Effector CD8-positive, alpha-beta T cell (primary cell): ENCODE measurements around the gene NLRP1.

ENCODE experiments used
- DNase-seq: peaks from one replicate; lab custom pipeline; 2025; lab: John Stamatoyannopoulos, UW

NLRP1 gene

DNA sequence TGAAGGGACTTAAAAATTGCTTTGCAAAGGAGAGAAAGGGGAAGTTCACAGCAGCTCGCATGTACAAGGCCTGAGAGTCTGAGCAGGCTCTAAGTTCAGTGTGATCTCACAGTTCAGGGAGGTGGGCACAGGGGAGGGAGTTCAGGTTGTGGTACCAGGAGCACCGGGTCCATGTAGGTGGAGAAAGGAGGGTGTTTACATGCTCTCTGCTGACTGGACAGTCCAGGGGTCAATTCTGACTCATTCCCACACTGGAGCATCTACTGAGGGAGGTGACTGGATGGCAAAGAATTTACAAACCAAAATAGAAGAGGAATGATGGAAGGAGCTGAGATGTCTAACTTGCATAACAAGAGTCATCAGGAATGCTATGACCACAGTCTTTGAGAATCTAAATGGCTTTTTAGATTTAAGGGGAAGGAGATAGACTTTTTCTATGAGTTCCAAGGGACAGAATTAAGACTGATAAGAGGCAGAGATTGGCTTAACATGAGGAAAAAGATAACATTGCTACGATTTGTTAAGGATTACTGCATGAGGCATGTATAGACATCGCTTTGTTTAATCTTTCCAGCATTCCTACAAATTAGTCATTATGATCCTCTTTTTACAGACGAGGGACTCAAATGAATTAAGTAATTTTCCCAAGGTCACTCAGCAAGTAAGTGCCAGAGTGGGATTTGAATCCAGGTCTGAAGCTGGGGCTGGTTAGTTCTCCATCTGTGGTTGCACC, 68.1 kb downstream of the NLRP1 start:
- no peak for DNase-seq

DNA sequence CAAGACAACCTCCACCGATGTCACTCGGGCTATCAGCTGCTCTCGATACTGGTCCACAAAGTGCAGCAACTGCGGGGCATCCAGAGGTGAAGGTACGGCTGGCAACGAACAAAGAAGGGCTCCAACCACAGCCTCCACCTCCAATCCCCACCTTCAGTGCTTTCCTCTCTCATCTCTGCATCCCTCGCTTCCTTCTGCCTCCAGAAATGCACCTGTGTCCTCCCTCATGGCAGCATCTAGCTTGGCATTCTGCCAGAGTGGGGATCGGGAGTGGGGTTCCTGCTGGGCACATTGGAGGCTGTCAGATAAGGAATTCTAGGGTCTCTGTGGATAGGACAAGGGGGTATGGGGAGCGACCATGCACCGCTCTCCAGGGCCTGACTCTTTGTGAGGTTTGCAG, 69.3 kb downstream of the NLRP1 start:
- DNase-seq, result no peak

DNA sequence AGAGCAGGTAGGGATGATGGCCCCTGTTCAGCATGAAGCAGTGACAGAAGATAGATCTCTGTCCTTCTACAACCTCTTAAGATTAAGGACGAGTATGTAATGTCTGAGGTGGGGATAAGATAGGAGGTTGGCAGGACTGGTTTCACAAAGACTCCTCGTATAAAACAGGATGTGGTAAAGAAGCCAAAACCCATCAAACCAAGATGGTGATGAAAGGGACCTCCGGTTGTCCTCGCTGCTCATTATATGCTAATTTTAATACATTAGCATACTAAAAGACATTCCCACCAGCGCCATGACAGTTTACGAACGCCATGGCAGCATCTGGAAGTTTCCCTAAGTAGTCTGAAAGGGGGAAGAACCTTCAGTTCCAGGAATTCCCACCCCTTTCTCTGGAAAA, 70.7 kb downstream of the NLRP1 start:
- no peak for DNase-seq

DNA sequence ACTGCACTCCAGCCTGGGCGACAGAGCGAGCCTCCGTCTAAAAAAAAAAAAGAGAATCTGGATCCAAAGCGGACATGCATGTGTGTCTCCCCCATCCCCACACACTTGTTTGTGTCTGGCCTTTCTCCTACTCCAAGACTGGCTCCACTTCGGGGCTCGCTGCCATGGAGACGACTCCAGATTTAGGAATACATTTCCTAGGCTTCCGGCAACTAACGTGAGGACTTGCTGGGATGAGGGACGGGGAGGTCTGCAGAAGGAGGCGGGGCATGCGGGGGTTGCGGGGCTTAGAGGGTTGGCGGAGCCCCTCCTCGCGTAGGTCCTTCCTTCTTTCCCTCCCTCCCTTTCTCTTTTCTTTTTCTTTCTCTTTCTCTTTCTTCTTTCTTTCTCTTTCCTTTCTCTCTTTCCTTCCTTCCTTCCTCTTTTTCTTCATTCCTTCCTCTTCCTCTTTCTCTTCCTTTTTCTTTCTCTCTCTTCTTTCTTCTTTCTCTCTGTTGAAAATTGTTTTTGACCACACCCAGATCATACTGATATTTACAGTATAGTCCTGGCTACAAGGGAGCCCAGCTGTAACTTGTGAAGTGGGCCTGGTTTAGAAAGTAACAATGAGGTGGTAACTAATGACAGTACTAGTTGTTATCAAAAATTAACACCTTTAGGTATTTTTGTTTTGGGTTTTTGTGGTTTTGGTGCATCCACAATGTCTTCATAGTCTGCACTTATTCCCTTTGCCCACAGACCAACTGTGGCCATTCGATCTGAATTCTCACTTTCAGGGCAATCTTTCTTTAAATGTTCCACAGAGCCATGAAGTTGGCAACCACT, 72.7 kb downstream of the NLRP1 start:
- DNase-seq, result no peak

DNA sequence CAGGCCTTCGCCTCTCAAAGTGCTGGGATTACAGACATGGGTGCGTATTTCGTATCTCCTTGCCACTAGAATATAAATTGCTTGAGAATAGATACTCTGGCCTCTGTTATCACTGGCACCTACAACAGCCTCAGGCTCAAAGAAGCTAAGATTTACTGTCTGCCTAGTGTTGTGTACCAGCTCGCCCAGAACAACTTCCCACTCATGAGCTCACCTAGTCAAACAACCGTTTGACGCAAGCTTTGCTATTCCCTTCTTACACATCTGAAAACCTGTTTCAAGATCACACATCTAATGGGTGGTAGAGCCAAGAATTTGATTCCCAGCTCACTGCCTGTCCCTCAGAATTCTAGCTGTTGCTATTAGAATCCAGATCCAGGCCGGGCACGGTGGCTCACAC, 73.5 kb downstream of the NLRP1 start:
- DNase-seq, result no peak

DNA sequence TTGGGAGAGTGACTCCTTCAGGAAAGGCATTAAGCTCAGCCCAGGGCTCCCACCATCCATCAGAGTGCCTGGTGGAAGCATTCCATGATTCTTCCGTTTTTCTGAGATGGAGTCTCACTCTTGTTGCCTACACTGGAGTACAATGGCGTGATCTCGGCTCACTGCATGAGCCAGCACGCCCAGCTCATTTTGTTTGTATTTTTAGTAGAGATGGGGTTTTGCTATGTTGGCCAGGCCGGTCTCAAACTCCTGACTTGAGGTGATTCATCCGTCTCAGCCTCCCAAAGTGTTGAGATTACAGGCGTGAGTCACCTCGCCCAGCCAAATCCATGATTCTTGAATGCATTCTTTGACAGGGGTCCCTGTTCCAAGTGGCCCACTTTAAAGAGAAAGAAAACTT, 74.8 kb downstream of the NLRP1 start:
- no peak for DNase-seq

DNA sequence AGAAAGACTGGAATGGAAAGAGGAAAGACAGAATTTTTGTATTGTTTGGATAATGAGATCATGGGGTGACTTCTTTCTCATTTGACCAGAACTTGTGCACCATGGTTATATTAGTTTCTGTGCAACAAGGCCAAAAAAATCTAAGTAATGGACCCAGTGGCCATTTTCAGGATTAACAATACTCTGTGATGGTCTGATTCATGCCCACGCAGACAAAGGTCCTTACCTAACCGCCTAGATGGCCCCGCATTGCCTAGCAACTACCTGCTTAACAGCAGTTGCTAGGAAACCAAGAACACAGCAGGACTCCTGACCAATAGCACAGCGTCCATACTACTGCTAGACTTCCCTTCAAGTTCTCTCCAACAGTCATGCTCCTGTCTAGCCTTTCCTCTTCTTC, 75.5 kb downstream of the NLRP1 start:
- DNase-seq, result no peak

DNA sequence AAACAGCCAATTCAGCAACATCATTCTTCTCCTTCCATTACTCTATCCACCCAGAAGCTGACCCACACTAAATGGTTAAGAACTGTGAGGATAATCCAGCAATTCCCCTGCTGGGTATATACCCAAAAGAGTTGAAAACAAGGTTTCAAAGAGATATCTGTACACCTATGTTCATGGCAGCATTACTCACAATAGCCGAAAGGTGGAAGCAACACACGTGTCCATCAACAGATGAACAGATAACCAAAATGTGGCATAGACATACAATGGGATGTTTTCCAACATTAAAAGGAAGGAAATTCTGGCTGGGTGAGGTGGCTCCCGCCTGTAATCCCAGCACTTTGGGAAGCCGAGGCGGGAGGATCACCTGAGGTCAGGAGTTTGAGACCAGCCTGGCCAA, 78.0 kb downstream of the NLRP1 start:
- DNase-seq, result no peak

DNA sequence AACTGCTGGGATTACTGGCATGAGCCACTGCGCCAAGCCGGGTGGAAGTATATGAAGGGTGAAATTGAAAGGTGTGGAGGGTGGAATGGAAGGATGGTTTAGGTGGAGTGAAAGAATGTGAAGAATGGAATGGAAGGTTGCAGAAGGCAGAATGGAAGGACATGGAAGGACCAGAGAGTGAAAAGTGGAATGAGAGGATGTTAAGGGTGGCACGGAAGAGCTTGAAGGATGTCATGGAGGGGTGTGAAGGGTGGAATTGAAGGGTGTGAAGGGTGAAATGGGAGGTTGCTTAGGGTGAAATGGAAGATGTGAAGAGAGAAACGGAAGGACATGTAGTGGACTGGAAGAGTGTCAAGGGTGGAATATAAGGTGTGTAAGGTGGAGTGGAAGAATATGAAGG, 81.8 kb downstream of the NLRP1 start:
- no peak for DNase-seq

DNA sequence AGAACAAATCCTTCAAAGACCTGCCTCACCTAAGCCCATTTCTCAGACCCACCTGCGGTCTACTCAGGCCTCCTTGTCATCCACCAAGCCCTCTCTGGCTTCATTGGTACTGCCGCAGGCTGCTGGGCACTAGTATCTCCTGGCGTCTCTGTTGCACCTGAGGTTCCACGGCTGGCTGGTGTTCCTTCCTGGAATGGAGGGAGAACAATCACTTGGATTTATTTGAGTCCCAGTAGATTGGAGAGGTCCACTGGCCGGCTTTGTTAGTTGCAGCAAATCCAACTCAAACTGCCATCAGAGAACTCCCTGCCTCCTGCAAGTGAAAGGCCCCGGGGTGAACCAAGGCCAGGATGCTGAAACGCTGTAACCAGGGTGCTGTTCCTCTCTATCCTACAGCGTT, 82.6 kb downstream of the NLRP1 start:
- DNase-seq, result no peak

DNA sequence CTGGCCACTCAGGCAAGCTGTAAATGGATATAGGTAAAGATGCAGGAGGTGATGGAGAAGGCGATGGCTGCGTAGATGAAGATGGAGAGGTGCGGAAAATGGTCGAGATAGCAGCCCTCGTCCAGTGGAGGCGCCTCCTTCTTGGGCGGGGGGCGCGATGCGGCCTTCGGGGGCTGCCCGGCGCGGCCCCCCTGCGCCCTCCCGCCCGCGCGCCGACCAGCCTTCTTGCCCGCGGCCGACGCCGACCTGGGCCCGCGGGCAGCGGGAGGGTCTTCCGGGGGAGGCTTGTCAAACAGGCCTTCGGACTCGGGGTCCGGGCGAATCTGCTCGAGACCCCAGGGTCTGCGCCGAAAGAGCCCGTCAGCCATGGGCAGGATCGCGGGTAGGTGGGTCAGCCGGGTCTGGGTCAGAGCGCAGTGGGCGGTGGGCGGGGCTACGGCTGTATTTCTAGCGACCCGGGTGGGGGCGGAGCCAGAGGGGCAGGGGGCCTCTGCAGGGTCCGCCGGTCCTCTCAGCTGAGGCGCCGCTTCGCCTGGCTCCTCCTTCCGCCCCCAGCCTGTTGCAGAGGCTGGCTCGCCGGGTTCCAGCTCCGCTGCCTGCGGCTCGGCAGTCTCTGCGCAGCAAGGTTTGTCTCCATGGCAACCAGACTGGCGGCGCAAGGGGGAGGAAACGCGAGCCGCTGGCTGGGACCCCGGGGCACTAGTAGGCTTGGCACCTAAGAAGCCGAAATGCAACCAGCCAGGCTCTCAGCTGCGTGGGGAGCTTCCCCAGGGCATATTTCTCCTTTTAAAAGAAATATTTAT, 83.5 kb downstream of the NLRP1 start:
- peak; percentile 69 for DNase-seq

DNA sequence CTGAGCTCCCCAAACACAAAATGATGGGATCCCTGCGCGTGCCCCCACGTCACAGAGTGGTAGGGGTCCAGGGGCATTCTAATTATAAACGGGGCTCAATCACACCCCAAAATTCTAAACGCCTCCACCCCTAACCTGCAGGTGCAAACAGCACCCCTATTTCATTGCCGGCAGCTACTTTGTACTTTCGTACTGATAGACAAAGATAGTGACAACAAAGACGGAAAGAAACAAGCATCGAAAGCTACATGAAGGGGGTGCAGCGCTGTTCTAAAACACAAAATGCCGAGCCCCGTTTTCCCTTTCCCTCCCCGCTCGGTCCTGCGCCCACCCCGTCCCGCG, 84.1 kb downstream of the NLRP1 start:
- DNase-seq, result no peak

DNA sequence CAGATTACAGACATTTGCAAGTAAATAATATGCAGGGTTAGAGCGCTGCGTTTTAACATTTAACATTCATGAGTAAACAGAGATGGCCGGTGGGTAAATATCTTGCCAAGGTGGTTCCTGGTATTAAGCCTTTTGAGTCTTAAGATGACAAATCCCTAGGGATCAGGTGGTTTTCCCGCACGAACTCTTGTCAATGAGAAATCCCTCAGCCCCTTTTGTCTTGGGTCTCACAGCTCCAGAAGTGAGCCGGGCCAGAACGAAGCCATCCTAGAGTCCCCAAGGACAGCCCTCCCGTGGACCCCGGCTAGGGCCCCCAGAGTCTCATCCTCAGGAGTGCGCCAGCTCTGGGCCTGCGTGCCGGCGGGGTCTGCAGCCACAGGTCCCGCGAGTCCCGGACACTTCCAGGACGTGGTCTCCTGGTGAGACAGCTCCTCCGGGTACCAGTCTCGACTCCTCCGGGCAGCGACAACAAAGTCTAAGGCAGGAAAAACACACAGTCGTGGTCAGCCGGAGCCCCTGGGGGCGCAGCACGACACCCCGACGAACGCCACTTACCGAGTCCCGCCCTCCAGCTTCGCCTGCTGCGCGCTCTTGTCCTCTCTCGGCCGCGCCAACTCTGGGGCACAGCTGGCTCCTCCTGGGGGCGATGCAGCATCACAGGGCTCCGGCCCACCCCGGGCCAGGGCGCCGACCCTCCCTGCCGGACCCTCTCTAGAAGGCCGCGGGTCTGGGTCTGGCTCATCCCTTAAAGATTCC, 84.7 kb downstream of the NLRP1 start:
- DNase-seq, result no peak

DNA sequence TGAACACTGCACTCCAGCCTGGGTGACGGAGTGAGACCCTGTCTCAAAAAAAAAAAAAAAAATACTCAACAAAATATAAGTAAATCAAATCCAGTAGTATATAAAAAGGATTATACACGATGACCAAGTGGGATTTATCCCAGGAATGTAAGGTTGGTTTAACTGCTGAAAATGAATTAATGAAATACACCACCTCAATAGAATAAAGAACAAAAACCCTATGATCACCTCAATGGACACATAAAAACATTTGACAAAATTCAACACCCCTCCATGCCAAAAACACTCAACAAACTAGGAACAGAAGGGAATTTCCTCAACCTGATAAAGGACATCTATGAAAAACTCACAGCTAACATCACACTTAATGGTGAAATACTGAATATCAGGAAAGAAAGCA, 91.3 kb downstream of the NLRP1 start:
- DNase-seq, result no peak

DNA sequence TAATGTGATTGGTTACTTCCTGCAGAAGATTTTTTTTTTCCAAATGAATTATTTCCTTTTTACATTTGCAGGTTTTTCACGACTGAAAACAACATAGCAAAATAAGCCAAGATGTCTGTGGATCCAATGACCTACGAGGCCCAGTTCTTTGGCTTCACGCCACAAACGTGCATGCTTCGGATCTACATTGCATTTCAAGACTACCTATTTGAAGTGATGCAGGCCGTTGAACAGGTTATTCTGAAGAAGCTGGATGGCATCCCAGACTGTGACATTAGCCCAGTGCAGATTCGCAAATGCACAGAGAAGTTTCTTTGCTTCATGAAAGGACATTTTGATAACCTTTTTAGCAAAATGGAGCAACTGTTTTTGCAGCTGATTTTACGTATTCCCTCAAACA, 95.6 kb downstream of the NLRP1 start:
- no peak for DNase-seq

DNA sequence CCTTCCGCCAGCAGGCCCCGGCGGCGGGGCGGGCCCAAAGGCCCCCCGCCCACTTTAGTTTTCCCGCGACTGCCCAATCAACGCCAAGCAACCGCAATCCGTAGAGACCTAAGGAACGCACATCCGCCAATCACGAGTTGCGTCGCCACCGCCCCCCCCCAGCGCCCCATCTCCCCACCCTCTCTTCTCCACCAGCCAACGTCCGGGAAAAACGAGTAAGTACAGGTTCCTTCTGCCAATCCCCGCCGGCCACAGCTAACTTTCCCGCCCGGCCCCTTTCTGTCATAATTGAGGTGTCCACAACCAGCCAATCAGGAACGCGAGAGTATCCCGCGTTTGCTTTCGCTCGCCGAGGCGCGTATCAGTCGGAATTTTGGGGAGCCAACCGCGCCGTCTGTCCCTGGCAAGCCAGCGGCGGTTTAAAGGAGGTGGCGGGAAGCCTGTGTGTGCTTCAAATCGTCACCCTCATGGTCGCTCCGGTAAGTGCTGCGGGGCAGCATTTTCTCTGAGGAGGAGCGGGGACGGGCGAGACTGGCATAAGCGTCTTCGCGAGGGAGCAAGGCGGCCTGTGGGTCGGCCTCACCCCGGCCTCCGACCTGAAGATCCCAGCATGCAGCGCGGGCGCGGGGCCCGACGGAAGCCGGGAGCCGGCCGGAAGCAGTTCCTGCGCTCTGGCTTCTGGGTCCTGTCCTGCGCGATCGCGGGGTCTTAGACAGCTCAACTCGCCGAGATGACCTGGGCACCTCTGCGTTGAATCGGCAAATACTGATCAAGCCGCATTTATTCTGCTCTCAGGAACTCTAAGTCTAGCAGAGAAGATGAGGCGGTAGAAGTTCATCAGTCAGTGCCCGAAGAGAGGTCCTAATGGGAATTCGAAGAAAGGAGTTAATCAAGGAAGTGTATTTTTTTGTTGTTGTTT, 97.8 kb downstream of the NLRP1 start, which contains the start of gene MIS12:
Gene MIS12, plus strand, starts transcription at position 361 of the 919 bp plus-strand sequence. CDS start 2,297 bp downstream, outside the sequence.
- DNase-seq, result peak; percentile 97

DNA sequence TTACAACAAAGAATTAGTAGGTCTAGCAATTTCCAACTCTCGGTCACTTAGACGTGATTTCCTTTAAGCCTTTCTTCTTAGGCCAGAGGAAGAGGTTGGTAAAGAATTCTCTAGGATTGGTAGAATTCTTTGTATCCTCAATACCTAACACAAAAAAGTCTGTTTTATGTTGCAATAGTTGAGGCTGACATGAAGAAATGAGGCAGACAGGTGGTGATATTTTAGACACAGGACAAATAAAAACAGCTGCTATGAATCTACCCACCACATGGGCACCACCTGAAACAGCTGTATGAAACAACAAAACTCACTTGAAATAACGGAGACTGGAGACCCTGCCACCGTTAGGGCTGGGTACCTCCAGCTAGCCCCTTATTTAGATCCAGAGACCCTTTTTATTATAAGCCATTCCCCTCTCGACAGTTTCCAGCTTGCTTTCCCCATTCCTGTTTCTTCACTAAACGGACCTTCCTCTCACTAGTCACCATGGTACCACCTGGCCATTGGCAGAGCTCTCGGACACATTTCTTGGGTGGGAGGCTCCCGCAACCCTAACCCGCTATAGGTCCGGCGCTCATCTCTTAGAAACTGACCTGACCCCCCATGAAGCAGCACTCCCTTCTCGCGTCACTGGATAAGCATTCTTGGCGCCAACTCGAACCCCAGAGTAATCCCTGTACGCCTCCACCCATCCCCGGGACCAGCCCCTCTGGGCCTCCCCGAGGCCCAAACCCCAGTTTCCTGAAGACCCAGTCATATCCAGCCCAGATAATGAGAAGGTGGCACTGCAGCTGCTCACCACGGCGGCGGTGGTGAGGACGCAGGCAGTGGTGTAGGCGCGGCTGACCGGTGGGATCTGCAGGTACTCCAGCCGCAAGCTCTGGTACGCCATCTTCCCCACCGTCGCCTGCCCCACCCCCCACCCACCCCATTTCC, 98.8 kb downstream of the NLRP1 start, which contains the start of gene DERL2:
Gene DERL2, minus strand, starts transcription at position 909 of the 936 bp plus-strand sequence. Its CDS starts 17 bp downstream, at position 892.
- no peak for DNase-seq

DNA sequence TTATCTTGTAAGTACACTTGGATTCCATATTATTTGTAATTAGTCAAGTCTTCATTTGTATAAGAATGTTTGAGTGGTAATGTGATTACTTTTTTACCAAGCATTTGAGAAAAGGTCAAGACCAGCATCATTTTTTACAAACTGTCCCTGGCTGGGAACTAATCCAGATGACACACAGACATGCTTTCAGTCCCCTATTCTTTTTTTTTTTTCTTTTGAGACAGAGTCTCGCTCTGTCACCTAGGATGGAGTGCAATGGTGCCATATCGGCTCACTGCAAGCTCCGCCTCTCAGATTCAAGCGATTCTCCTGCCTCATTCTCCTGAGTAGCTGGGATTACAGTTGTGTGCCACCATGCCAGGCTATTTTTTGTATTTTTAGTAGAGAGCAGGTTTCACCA, 102.9 kb downstream of the NLRP1 start:
- DNase-seq, result no peak

DNA sequence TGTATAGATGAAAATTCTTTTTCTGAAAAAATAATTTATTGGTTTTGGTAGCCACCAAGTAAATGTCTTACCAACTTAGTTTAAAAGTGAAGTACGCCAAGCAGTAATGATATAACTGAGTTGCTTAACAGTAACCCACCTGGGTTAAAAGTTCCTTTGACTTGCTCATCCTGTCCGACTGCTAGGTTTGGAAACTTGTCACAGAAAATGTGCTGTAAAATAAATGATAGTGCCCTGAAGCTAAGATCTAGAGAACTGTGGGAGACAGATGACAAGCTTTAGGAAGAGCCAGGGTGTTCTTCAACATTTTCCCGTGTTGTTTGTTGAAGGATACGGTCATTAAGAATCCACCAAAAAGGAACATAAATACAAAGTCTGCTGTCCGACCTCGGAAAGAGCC, 103.3 kb downstream of the NLRP1 start:
- DNase-seq, result no peak

DNA sequence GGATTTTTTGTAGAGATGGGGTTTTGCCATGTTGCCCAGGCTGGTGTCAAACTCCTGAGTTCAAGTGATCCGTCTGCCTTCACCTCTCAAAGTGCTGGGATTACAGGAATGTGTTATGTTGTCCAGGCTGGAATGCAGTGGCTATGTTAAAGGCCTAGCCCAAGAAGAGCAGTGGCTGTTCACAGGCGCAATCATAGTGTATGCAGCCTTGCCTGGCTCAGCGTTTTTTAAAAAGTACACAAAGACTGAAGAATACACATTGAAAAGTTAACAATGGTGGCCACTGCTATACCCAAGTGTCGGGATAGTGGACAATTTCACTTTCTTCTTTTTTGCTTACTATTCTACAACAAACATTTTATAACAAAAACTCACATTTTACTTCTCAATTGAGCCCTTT, 105.3 kb downstream of the NLRP1 start:
- DNase-seq, result no peak
